Pericardium fibroblast (primary cell): Measurements from ENCODE around the gene JARID2. TPM values are rescaled to one million over a fixed set of nuclear protein-coding genes. Genes with fewer than 3 reads are reported as not detected.

Experiments used
- total RNA-seq: library from RNA; depleted of rRNA; stranded (reverse); fragments of >200 nt; gene quantifications from 2 replicates; pipeline ENCODE4 v1.2.3, GENCODE V29; 2015

JARID2 gene
- total RNA-seq: 5.2 and 7.8 TPM in 2 replicates

DNA sequence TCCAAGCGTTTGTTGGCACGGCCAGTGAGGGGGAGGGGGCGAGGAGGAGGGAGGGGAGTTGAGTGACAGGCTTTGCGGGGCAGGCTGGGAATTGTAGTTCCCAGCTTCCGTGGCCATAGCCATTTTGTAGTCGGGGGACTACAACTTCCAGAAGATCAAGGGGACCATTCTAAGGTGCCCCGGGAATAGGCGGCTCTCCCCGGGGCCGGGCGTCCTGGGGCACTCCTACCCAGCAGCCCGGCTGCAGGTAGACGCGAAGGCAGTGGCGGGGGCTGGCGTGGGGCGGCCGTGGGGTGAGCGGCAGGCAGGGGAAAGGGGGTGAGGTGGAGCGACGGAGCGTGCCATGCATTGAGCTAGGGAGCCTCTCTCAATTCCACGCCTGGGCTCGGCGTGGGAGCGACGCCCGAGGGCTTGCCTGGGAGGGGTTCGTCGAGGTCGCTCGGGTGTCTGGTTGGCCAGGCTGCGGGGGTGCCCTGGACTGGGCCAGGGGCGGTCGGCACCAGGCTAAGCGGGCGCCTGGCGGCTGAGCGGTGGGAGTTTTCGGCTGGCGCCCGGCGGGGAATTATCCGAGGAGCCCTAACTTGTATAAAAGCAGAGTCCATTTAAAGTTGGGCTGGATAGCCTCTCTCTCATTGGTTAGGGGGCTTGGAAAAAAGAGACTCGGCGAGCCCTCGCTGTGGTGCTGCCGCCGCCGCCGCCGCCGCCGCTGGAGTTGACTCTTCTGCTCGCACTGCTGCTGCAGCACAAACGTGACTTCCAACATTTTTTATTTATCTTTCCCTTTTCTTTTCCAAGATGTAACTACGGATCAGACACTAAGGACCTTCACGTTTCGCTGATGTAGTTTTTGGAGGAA, at the start of gene JARID2:
JARID2 (plus strand) TSS at position 709 of the 856 bp plus-strand sequence. CDS start 471 bp downstream, outside the sequence.

